HL-60 (cell line): ENCODE results near the gene WNT7B.

Experiments
- POLR2AphosphoS5 ChIP-seq: IDR thresholded peaks from 2 replicates; pipeline ENCODE4 v1.6.1; 2012; ENCODE audit warnings: low read depth
- TF ChIP-seq, protein P1 (sequence below): IDR thresholded peaks from one replicate; pipeline ENCODE4 v1.5.1; 2011; ENCODE audit warnings: low read length, control low read depth, inconsistent platforms; ENCODE audit not compliant: insufficient read depth
- TF ChIP-seq, protein P2 (sequence below): IDR thresholded peaks from 2 replicates; pipeline ENCODE4 v1.6.1; 2012; ENCODE audit warnings: low read depth; ENCODE audit not compliant: insufficient replicate concordance

DNA sequence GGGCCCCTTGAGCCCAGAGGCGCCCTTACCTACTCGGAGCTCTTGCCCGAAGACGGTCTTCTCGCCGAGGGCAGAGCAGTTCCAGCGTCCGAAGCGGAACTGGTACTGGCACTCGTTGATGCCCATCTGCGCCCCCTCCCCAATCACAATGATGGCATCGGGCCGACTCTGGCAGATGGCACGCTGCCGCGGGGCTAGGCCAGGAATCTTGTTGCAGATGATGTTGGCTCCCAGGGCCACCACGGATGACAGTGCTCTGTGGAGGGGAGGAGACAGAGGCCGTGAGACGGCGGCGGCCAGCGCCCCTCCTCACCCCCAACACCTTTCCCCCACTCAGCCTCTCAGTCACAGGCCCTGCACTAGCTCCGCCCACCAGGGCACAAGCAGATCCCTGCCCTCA lies 27.1 kb downstream of the WNT7B start:
- TF ChIP-seq, protein P1, sequence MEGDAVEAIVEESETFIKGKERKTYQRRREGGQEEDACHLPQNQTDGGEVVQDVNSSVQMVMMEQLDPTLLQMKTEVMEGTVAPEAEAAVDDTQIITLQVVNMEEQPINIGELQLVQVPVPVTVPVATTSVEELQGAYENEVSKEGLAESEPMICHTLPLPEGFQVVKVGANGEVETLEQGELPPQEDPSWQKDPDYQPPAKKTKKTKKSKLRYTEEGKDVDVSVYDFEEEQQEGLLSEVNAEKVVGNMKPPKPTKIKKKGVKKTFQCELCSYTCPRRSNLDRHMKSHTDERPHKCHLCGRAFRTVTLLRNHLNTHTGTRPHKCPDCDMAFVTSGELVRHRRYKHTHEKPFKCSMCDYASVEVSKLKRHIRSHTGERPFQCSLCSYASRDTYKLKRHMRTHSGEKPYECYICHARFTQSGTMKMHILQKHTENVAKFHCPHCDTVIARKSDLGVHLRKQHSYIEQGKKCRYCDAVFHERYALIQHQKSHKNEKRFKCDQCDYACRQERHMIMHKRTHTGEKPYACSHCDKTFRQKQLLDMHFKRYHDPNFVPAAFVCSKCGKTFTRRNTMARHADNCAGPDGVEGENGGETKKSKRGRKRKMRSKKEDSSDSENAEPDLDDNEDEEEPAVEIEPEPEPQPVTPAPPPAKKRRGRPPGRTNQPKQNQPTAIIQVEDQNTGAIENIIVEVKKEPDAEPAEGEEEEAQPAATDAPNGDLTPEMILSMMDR, result no peak
- TF ChIP-seq, protein P2, sequence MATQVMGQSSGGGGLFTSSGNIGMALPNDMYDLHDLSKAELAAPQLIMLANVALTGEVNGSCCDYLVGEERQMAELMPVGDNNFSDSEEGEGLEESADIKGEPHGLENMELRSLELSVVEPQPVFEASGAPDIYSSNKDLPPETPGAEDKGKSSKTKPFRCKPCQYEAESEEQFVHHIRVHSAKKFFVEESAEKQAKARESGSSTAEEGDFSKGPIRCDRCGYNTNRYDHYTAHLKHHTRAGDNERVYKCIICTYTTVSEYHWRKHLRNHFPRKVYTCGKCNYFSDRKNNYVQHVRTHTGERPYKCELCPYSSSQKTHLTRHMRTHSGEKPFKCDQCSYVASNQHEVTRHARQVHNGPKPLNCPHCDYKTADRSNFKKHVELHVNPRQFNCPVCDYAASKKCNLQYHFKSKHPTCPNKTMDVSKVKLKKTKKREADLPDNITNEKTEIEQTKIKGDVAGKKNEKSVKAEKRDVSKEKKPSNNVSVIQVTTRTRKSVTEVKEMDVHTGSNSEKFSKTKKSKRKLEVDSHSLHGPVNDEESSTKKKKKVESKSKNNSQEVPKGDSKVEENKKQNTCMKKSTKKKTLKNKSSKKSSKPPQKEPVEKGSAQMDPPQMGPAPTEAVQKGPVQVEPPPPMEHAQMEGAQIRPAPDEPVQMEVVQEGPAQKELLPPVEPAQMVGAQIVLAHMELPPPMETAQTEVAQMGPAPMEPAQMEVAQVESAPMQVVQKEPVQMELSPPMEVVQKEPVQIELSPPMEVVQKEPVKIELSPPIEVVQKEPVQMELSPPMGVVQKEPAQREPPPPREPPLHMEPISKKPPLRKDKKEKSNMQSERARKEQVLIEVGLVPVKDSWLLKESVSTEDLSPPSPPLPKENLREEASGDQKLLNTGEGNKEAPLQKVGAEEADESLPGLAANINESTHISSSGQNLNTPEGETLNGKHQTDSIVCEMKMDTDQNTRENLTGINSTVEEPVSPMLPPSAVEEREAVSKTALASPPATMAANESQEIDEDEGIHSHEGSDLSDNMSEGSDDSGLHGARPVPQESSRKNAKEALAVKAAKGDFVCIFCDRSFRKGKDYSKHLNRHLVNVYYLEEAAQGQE, result no peak
- TF ChIP-seq POLR2AphosphoS5, result no peak
